Measurements from ENCODE around the gene LDB1. TPM values are rescaled to one million over a fixed set of nuclear protein-coding genes. Genes with fewer than 3 reads are reported as not detected.

The LDB1 gene
- total and polyA plus RNA-seq, 2 experiments from 2014 or later = 44.3 to 112 TPM

- no peaks in the 10 kb centered on the region for H3K9me3 ChIP-seq (ENCODE audit: low read depth)
- no peak overlapping the region for H3K4me3 ChIP-seq
- no peaks in the 10 kb centered on the region for H3K27me3 ChIP-seq
- peaks cover 17% of the 10 kb centered on the region for H3K4me1 ChIP-seq (ENCODE audit: low read depth)
- H3K36me3 ChIP-seq = peaks cover 54% of the 10 kb centered on the region
- no peak for TF ChIP-seq CTCF (IDR thresholded peaks at IDR 0.05; ENCODE audit: low read depth, low read length)
- DNase-seq (ENCODE audit: low read depth in 1 of 2, low spot score in 1 of 2) = no peak
- H3K27ac ChIP-seq = no peak overlapping the region
Measured at GRCh38 chr10:102140913-102141540, 20.9 kb upstream of the LDB1 start.

GRCh38 chr10:102140218-102140617 is 20.1 kb upstream of the LDB1 start:
- H3K27ac ChIP-seq = no peak overlapping the region
- no peaks in the 10 kb centered on the region for H3K9me3 ChIP-seq (ENCODE audit: low read depth)
- H3K4me3 ChIP-seq = no peak overlapping the region
- peaks cover 54% of the 10 kb centered on the region for H3K36me3 ChIP-seq
- H3K27me3 ChIP-seq = no peaks in the 10 kb centered on the region
- no peak for DNase-seq (ENCODE audit: low read depth in 1 of 2, low spot score in 1 of 2)
- peaks cover 22% of the 10 kb centered on the region for H3K4me1 ChIP-seq (ENCODE audit: low read depth)
- no peak for TF ChIP-seq CTCF (IDR thresholded peaks at IDR 0.05; ENCODE audit: low read depth, low read length)

GRCh38 chr10:102139281-102140110 is 19.3 kb upstream of the LDB1 start:
- TF ChIP-seq CTCF (IDR thresholded peaks at IDR 0.05; ENCODE audit: low read depth, low read length) = no peak
- Histone ChIP-seq H3K27me3 (no peaks in the 10 kb centered on the region), H3K4me3 (no peak overlapping the region), H3K27ac (no peak overlapping the region), H3K9me3 (ENCODE audit: low read depth) (no peaks in the 10 kb centered on the region), H3K4me1 (ENCODE audit: low read depth) (peaks cover 27% of the 10 kb centered on the region), H3K36me3 (peaks cover 48% of the 10 kb centered on the region)
- DNase-seq (ENCODE audit: low read depth in 1 of 2, low spot score in 1 of 2) = no peak

- no peaks in the 10 kb centered on the region for H3K27me3 ChIP-seq
- TF ChIP-seq CTCF (IDR thresholded peaks at IDR 0.05; ENCODE audit: low read depth, low read length) = no peak
- no peak for DNase-seq (ENCODE audit: low read depth in 1 of 2, low spot score in 1 of 2)
- H3K36me3 ChIP-seq = peaks cover 32% of the 10 kb centered on the region
- peak overlapping the region; percentile 74 for H3K27ac ChIP-seq
- no peak overlapping the region for H3K4me3 ChIP-seq
- no peaks in the 10 kb centered on the region for H3K9me3 ChIP-seq (ENCODE audit: low read depth)
- peaks cover 33% of the 10 kb centered on the region for H3K4me1 ChIP-seq (ENCODE audit: low read depth)
Measured at GRCh38 chr10:102135956-102136526, 15.9 kb upstream of the LDB1 start.

GRCh38 chr10:102134416-102134815 is 14.2 kb upstream of the LDB1 start:
- Histone ChIP-seq H3K9me3 (ENCODE audit: low read depth) (no peaks in the 10 kb centered on the region), H3K27ac (peak overlapping the region; percentile 79), H3K4me3 (peak overlapping the region; percentile 47), H3K4me1 (ENCODE audit: low read depth) (peaks cover 33% of the 10 kb centered on the region), H3K36me3 (peaks cover 17% of the 10 kb centered on the region), H3K27me3 (no peaks in the 10 kb centered on the region)
- DNase-seq (ENCODE audit: low read depth in 1 of 2, low spot score in 1 of 2) = no peak
- TF ChIP-seq CTCF (IDR thresholded peaks at IDR 0.05; ENCODE audit: low read depth, low read length) = no peak

Measured in cardiac muscle cell (in vitro differentiated cells and primary cell).